GM12892 (cell line): ENCODE data around the gene RSPO1.
"Not testable (repeated sequence)": the region's sequence is repeated elsewhere in the genome, so short reads cannot be mapped to it uniquely, and the experiment has no call there.

Source experiments
- DNase-seq: peaks from one replicate; pipeline ENCODE4 v3.0.0; 2011; ENCODE audit not compliant: insufficient read length
- FAIRE-seq: peaks from 2 replicates; lab custom pipeline; 2011; peaks lifted over from hg19 to GRCh38; lab: Jason Lieb, UNC
- POLR2A ChIP-seq: IDR thresholded peaks from 2 replicates; pipeline ENCODE4 v1.6.1; 2011; ENCODE audit warnings: low read depth, low read length, control low read depth
- POLR2AphosphoS5 ChIP-seq: IDR thresholded peaks from 2 replicates; pipeline ENCODE4 v1.6.1; 2011; ENCODE audit warnings: low read depth, low read length, control low read depth
- TAF1 ChIP-seq: IDR thresholded peaks from 2 replicates; pipeline ENCODE4 v1.6.1; 2011; ENCODE audit warnings: low read depth, mild to moderate bottlenecking, control low read depth, low read length, borderline replicate concordance

The RSPO1 gene

GRCh38 chr1:37605806-37606474 is 28.8 kb downstream of the RSPO1 start:
- TF ChIP-seq TAF1 (no peak), POLR2A (no peak), POLR2AphosphoS5 (no peak)
- FAIRE-seq (no peak), DNase-seq (no peak)

- FAIRE-seq, result no peak
- TF ChIP-seq POLR2AphosphoS5, result no peak
- no peak for DNase-seq
These were observed 29.5 kb downstream of the RSPO1 start for GRCh38 chr1:37605061-37605650.

- TF ChIP-seq POLR2AphosphoS5, result no peak
- no peak for TF ChIP-seq TAF1
- no peak for TF ChIP-seq POLR2A
- DNase-seq (peak; percentile 38), FAIRE-seq (no peak)
These were observed 31.7 kb downstream of the RSPO1 start for GRCh38 chr1:37602750-37603694.

GRCh38 chr1:37601441-37601840 is 33.3 kb downstream of the RSPO1 start:
- DNase-seq (no peak), FAIRE-seq (no peak)
- TF ChIP-seq POLR2A (no peak), TAF1 (no peak), POLR2AphosphoS5 (no peak)

- no peak for FAIRE-seq
- DNase-seq, result no peak
- TF ChIP-seq TAF1 (no peak), POLR2A (no peak), POLR2AphosphoS5 (no peak)
These were observed 34.8 kb downstream of the RSPO1 start for GRCh38 chr1:37599940-37600339.

GRCh38 chr1:37596182-37596667 is 38.5 kb downstream of the RSPO1 start:
- no peak for DNase-seq
- no peak for FAIRE-seq
- no peak for TF ChIP-seq TAF1
- TF ChIP-seq POLR2AphosphoS5, result no peak
- TF ChIP-seq POLR2A, result no peak

- TF ChIP-seq POLR2AphosphoS5, result peak; percentile 92
- TF ChIP-seq TAF1, result peak; percentile 72
- TF ChIP-seq POLR2A, result peak; percentile 95
- peak; percentile 95 for DNase-seq
- peak; percentile 98 for FAIRE-seq
These were observed 39.1 kb downstream of the RSPO1 start, which contains the start of gene GNL2 for GRCh38 chr1:37595440-37596181. GNL2 (minus strand) TSS chr1:37595937; CDS start chr1:37595822, 115 bp downstream.

- no peak for TF ChIP-seq POLR2AphosphoS5
- no peak for TF ChIP-seq TAF1
- TF ChIP-seq POLR2A, result no peak
- FAIRE-seq (no peak), DNase-seq (no peak)
These were observed 41.0 kb downstream of the RSPO1 start for GRCh38 chr1:37593726-37594125.

GRCh38 chr1:37588939-37589338 is 45.8 kb downstream of the RSPO1 start:
- TF ChIP-seq POLR2AphosphoS5 (no peak), POLR2A (no peak), TAF1 (no peak)
- FAIRE-seq (no peak), DNase-seq (no peak)

- DNase-seq, FAIRE-seq: not testable (repeated sequence)
These were observed 50.1 kb downstream of the RSPO1 start for GRCh38 chr1:37584544-37584943.

GRCh38 chr1:37575692-37576091 is 59.0 kb downstream of the RSPO1 start:
- FAIRE-seq (no peak), DNase-seq (no peak)
- TF ChIP-seq POLR2A (no peak), TAF1 (no peak), POLR2AphosphoS5 (no peak)
